HEK293 (cell line): ENCODE measurements around the gene SPTBN5.

Source experiments
- KLF10 ChIP-seq: fragments of 450-650 bp; IDR thresholded peaks from 2 replicates; pipeline ENCODE4 v1.5.1; 2018; ENCODE audit warnings: missing biosample characterization, mild to moderate bottlenecking, missing genetic modification characterization
- MEIS1 ChIP-seq: sonication (generic); formaldehyde crosslinking; IDR thresholded peaks from 2 replicates; pipeline ENCODE4 v1.8.1; 2022; ENCODE audit warnings: missing genetic modification reagents, mild to moderate bottlenecking, borderline replicate concordance
- ZFP3 ChIP-seq: fragments of 450-650 bp; formaldehyde crosslinking; IDR thresholded peaks from 2 replicates; pipeline ENCODE4 v1.5.1; 2016; ENCODE audit warnings: low read depth, missing biosample characterization, missing genetic modification characterization
- ZNF121 ChIP-seq: fragments of 450-650 bp; formaldehyde crosslinking; IDR thresholded peaks from 2 replicates; pipeline ENCODE4 v1.5.1; 2016; ENCODE audit warnings: missing biosample characterization, missing genetic modification characterization
- ZNF184 ChIP-seq: fragments of 450-650 bp; IDR thresholded peaks from 2 replicates; pipeline ENCODE4 v1.5.1; 2018; ENCODE audit warnings: missing biosample characterization, mild to moderate bottlenecking, missing genetic modification characterization
- ZNF274 ChIP-seq, 2 experiments: fragments of 200-500 bp in 1 of 2; fragments of 450-650 bp in 1 of 2; sonication (Bioruptor generic) in 1 of 2; formaldehyde crosslinking in 1 of 2; IDR thresholded peaks; 2 replicates each; pipeline versions ENCODE4 v1.5.1 to v1.6.1; 2014 to 2016; ENCODE audit warnings: borderline replicate concordance in 1 of 2, inconsistent platforms in 1 of 2, low read length in 1 of 2, missing biosample characterization in 1 of 2, missing genetic modification characterization in 1 of 2
- ZNF302 ChIP-seq: fragments of 450-650 bp; formaldehyde crosslinking; IDR thresholded peaks from 2 replicates; pipeline ENCODE4 v1.5.1; 2016; ENCODE audit warnings: missing biosample characterization, missing genetic modification characterization, low read depth
- ZNF416 ChIP-seq: fragments of 450-650 bp; formaldehyde crosslinking; IDR thresholded peaks from 2 replicates; pipeline ENCODE4 v1.5.1; 2016; ENCODE audit warnings: missing biosample characterization, missing genetic modification characterization
- ZNF629 ChIP-seq: fragments of 450-650 bp; formaldehyde crosslinking; IDR thresholded peaks from 2 replicates; pipeline ENCODE4 v1.5.1; 2017; ENCODE audit warnings: missing biosample characterization, missing genetic modification characterization
- TF ChIP-seq, protein P1 (sequence below): fragments of 450-650 bp; formaldehyde crosslinking; IDR thresholded peaks from 2 replicates; pipeline ENCODE4 v1.5.1; 2016; ENCODE audit warnings: missing biosample characterization, missing genetic modification characterization
- TF ChIP-seq, protein P2 (sequence below): fragments of 450-650 bp; formaldehyde crosslinking; IDR thresholded peaks from 2 replicates; pipeline ENCODE4 v1.5.1; 2016; ENCODE audit warnings: missing biosample characterization, missing genetic modification characterization
- TF ChIP-seq, protein P3 (sequence below): fragments of 450-650 bp; formaldehyde crosslinking; IDR thresholded peaks from 2 replicates; pipeline ENCODE4 v1.5.1; 2016; ENCODE audit warnings: missing biosample characterization, missing genetic modification characterization
- TF ChIP-seq, protein P4 (sequence below): sonication (generic); formaldehyde crosslinking; IDR thresholded peaks from 2 replicates; pipeline ENCODE4 v1.8.1; 2022; ENCODE audit warnings: mild to moderate bottlenecking, moderate library complexity, missing genetic modification reagents

DNA sequence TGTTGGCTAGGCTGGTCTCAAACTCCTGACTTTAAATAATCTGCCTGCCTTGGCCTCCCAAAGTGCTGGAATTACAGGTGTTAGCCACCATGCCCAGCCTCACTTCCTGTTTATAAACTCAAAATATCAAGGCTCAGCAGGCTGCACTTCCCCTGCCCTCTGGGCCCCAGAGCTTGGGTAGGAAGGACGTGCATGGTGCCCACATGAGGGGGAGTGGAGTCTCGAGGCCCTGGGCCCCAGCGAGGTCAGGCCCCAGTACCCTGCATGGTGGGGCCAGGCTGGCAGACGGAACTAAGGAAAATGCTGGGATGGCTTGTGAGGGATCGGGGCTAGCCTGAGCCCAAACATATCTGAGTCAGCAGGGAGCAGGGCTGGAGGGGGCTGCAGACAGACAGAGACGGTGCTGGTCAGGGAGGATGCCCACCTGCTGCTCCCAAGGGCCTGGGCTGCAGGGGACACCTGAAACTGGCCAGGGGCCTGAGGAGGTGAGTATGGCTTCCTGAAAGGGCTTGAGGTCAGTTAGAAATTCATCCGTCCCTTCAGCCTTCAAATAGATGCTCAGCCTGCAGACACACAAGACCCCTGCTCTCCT lies 5.1 kb downstream of the SPTBN5 start:
- TF ChIP-seq ZNF184 (no peak), KLF10 (tag by site-specific recombination) (no peak), ZNF121 (tag by site-specific recombination) (no peak), ZNF629 (tag by site-specific recombination) (no peak), MEIS1 (CRISPR knock-in tag) (no peak), ZNF416 (tag by site-specific recombination) (no peak), ZFP3 (tag by site-specific recombination) (no peak), ZNF302 (tag by site-specific recombination) (no peak), ZNF274 (IDR thresholded peaks at IDR 0.05; ENCODE audit: low read length) (no peak), ZNF274 (tag by site-specific recombination; IDR thresholded peaks at IDR 0.05; ENCODE audit: borderline replicate concordance) (no peak)
- TF ChIP-seq, protein P1, sequence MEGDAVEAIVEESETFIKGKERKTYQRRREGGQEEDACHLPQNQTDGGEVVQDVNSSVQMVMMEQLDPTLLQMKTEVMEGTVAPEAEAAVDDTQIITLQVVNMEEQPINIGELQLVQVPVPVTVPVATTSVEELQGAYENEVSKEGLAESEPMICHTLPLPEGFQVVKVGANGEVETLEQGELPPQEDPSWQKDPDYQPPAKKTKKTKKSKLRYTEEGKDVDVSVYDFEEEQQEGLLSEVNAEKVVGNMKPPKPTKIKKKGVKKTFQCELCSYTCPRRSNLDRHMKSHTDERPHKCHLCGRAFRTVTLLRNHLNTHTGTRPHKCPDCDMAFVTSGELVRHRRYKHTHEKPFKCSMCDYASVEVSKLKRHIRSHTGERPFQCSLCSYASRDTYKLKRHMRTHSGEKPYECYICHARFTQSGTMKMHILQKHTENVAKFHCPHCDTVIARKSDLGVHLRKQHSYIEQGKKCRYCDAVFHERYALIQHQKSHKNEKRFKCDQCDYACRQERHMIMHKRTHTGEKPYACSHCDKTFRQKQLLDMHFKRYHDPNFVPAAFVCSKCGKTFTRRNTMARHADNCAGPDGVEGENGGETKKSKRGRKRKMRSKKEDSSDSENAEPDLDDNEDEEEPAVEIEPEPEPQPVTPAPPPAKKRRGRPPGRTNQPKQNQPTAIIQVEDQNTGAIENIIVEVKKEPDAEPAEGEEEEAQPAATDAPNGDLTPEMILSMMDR (tag by site-specific recombination): no peak
- TF ChIP-seq, protein P2, sequence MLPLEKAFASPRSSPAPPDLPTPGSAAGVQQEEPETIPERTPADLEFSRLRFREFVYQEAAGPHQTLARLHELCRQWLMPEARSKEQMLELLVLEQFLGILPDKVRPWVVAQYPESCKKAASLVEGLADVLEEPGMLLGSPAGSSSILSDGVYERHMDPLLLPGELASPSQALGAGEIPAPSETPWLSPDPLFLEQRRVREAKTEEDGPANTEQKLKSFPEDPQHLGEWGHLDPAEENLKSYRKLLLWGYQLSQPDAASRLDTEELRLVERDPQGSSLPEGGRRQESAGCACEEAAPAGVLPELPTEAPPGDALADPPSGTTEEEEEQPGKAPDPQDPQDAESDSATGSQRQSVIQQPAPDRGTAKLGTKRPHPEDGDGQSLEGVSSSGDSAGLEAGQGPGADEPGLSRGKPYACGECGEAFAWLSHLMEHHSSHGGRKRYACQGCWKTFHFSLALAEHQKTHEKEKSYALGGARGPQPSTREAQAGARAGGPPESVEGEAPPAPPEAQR (tag by site-specific recombination): no peak
- TF ChIP-seq, protein P3, sequence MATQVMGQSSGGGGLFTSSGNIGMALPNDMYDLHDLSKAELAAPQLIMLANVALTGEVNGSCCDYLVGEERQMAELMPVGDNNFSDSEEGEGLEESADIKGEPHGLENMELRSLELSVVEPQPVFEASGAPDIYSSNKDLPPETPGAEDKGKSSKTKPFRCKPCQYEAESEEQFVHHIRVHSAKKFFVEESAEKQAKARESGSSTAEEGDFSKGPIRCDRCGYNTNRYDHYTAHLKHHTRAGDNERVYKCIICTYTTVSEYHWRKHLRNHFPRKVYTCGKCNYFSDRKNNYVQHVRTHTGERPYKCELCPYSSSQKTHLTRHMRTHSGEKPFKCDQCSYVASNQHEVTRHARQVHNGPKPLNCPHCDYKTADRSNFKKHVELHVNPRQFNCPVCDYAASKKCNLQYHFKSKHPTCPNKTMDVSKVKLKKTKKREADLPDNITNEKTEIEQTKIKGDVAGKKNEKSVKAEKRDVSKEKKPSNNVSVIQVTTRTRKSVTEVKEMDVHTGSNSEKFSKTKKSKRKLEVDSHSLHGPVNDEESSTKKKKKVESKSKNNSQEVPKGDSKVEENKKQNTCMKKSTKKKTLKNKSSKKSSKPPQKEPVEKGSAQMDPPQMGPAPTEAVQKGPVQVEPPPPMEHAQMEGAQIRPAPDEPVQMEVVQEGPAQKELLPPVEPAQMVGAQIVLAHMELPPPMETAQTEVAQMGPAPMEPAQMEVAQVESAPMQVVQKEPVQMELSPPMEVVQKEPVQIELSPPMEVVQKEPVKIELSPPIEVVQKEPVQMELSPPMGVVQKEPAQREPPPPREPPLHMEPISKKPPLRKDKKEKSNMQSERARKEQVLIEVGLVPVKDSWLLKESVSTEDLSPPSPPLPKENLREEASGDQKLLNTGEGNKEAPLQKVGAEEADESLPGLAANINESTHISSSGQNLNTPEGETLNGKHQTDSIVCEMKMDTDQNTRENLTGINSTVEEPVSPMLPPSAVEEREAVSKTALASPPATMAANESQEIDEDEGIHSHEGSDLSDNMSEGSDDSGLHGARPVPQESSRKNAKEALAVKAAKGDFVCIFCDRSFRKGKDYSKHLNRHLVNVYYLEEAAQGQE (tag by site-specific recombination): no peak
- TF ChIP-seq, protein P4, sequence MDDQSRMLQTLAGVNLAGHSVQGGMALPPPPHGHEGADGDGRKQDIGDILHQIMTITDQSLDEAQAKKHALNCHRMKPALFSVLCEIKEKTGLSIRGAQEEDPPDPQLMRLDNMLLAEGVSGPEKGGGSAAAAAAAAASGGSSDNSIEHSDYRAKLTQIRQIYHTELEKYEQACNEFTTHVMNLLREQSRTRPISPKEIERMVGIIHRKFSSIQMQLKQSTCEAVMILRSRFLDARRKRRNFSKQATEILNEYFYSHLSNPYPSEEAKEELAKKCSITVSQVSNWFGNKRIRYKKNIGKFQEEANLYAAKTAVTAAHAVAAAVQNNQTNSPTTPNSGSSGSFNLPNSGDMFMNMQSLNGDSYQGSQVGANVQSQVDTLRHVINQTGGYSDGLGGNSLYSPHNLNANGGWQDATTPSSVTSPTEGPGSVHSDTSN: no peak
